Body of pancreas (tissue), 4 donors: ENCODE data around the gene FCRL5.

Experiments
- POLR2A ChIP-seq, 3 donors: fragments of 450-650 bp; IDR thresholded peaks; one replicate each; pipeline ENCODE4 v1.6.1; 2016; ENCODE audit warnings: antibody characterized with exemption in 3 of 3, mild to moderate bottlenecking in 2 of 3
- TF ChIP-seq, protein P1 (sequence below), 7 experiments: fragments of 450-650 bp in 4 of 7; fragments of 200-600 bp in 3 of 7; sonication (generic) in 3 of 7; IDR thresholded peaks; one replicate each; pipeline ENCODE4 v1.5.1; 2016 to 2019; ENCODE audit warnings: antibody characterized with exemption in 7 of 7

DNA sequence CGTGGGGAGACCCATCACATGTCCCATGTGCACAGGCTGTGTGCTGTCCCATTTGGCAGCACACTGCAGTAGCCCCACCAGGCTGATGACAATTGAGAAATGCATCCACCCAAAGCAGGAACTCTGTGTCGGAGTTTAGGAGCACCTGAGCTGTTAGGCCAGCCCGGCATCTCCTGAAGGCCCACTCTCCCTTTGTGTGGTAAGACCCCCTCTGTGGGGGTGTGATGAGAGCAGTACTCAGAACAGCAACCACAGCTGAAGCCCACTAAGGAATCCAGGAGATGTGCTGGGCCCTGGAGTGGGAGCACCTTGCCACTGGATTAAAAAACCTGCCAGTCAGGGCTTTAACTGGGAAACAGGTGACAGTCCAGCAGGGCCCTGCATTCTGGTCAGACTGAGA, 37.2 kb downstream of the FCRL5 start:
- TF ChIP-seq, protein P1, sequence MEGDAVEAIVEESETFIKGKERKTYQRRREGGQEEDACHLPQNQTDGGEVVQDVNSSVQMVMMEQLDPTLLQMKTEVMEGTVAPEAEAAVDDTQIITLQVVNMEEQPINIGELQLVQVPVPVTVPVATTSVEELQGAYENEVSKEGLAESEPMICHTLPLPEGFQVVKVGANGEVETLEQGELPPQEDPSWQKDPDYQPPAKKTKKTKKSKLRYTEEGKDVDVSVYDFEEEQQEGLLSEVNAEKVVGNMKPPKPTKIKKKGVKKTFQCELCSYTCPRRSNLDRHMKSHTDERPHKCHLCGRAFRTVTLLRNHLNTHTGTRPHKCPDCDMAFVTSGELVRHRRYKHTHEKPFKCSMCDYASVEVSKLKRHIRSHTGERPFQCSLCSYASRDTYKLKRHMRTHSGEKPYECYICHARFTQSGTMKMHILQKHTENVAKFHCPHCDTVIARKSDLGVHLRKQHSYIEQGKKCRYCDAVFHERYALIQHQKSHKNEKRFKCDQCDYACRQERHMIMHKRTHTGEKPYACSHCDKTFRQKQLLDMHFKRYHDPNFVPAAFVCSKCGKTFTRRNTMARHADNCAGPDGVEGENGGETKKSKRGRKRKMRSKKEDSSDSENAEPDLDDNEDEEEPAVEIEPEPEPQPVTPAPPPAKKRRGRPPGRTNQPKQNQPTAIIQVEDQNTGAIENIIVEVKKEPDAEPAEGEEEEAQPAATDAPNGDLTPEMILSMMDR (IDR thresholded peaks at IDR 0.05): no peak
- TF ChIP-seq POLR2A (IDR thresholded peaks at IDR 0.05): no peak
